NOMO-1 treated with DMSO at 0.1 percent for 48 hours (cell line): ENCODE data around the gene OR6J1.
"Not testable (repeated sequence)": the region's sequence is repeated elsewhere in the genome, so short reads cannot be mapped to it uniquely, and the experiment has no call there.

Experiments
- DNase-seq: peaks from one replicate; lab custom pipeline; 2025; ENCODE audit not compliant: unreplicated experiment; lab: John Stamatoyannopoulos, UW

Gene OR6J1

DNA sequence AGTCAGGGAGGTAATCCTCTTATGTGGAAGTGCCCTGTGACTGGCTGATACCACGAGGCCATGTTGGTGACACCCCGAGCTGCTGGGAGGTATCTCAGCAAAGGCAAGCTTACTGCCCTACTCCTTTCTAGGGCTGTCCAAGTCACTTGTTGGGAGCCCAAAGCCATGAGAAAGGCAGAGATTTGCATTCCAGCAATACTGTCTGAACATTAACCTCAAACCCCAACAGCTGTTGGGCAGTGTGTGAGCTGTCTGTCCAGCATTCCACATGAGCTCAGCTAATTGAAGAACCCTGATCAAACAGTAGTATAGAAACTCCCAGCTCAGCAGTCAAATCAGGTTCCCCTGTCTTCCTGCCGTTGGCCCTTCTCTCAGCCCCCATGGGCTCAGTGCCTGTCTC lies 36.9 kb downstream of the OR6J1 start:
- no peak for DNase-seq

DNA sequence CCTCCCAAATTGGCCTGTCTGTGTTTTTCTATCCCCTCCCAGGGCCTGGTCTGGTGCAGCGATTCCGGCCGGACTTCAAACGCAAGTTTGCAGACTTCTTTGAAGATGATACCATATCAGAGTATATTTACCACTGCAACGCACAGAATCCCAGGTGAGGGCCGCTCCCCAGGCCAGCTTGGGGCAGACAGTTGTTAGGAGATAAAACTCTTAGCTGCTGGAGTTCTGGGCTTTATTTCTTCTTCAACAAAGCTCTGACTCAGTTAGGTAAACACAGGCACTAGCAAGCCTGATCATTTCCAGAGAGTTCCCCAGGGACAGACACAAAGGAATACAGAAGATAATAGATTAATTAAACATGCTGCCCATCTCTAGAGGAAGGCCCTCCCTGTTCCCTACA lies 37.8 kb downstream of the OR6J1 start:
- no peak for DNase-seq

DNA sequence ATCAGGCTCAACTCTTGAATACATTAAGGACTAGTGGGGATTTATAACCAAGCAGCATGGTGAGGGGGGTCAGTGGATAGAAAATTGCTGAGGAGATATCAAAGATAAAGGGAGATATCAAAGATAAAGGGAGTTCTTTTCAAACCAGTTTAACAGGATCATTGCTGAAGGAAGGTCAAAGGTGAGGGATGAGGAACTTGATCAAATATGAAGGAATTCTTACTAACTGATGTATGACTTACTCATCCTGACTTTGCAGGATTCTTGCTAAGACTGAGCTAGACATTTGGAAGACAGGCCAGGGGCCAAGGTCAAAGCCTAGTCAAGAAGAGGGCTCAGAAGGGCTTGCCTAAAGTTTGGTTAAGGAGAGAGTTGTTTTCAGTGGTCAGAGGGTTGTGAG lies 41.3 kb downstream of the OR6J1 start:
- DNase-seq = no peak

DNA sequence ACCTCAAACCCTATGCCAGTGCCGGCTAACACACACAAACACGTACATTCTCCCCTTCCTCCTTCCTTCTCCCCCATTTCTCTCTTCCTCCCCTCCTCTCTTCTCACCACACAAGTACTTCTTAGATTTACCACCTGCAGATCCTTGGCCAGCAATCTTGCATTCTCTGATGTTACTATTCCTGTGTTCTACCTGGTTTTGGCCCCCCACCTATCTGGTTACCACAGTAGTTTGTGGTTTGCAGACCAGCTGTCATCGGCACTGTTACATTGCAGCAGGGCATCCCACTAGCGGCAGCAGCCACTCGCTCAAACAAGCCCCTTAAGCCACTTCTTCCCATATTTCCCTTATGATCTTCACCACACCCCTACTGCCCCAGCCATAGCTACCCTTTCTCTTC lies 42.2 kb downstream of the OR6J1 start:
- no peak for DNase-seq

DNA sequence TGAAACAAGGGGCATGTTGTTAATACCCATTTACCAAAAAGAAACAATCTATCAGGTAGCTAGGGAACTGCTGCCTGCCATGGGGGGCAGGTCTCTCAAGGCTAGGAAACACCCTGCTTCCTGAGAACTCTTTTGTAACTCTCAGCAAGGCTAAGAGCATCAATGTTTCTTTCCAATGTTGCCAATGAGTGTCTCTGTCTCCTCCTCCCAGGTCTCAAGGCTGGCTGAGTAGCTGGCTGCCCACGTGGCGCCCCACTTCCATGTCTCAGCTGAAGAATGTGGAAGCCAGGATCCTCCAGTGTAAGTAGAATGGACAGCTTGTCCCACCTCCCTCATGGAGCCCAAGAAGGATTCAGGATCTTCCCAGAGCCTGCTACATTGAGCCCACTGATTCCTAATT lies 42.7 kb downstream of the OR6J1 start:
- no peak for DNase-seq

DNA sequence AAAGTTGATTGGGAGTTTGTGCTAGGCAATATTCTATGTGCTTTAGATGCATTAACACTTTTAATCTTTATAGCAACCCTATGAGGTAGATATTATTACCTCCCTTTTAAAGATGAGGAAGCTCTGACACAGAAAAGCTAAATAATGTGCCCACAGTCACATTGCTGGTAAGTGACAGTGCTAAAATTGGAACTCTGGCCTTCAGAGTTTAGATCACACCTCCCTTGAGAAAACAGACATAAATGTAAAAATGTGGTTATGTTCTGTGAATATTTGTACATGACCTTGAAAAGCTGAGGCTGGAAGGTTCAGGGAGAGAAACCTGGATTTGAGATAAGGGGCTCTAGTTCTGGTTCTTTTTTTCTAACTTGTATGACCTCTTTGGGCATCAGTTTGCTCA lies 44.1 kb downstream of the OR6J1 start:
- DNase-seq = peak; percentile 6

DNA sequence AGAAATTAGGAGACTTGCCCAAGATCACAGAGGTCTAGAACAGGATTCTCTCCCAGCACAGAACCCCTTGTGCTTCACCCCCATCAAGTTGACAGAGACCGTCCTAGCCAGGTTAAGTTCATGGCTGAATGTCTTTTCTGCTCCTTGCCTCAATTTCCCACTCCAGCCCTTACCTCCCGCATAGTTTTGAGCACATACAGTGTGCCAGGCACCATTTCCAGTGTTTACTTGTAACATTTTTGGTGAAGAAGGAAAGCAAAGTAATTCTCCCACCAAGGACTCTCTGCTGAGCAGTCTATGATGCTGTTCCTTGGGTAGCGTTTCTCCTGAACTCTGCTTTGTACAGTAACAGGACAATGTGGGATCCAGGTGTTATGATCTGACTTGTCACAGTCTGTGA lies 44.8 kb downstream of the OR6J1 start:
- no peak for DNase-seq

DNA sequence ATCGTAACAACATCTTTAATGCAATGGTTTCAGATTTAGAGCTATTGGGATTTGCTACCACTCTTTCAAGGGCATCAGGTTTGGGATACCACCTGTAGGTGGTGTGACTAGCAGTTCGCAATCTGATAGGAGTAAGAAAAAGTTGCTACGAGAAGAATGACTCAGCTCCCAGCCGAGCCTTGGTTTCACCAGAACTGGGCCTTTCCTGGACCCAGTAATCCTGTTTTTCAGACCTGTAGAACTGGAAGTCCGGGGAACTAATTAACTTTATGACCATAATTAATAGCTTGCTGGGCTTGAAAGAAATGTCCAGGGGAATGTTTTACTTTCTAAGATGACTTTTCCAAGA lies 45.3 kb downstream of the OR6J1 start:
- peak; percentile 28 for DNase-seq

DNA sequence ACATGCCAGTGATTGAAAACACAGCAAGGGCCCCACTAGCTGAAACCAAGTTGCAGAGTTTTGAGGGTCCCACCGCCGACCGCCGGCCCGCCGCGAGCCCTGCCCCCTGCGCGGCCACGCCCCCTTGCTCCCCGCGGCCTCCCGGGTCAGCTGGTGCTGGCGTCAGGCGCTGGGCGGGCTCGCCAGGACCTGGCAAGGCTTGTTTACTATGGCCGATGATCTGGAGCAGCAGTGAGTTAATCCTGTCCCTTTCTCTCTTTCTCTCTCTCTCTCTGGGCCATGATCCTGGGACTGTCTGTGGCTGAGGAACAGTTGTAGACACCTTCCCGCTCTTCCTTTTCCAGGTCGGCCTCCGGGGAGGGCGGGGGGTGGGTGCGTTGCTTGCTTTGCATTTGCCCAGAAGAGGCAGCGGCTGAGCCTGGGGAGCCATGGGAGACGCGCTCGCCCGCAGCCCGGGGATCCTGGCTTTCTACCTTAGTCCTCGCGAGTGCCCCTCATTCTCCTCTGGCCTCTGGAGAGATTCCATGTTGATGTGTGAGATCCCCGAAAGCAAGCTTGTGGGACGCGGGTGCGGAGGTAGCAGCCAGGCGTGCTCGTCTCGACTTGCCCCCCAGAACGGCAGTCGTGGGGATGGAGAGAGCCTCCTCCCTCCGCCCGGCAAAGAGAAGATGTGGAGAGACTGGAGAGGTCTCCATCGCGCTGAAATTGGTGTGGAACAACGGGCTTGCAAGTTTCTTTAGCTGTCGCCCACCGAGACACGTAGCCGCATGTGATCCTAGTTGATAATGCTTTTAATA lies 45.9 kb downstream of the OR6J1 start, which contains the start of gene ABHD4:
ABHD4 (plus strand) TSS at position 202 of the 797 bp plus-strand sequence; CDS start at position 209, 7 bp downstream.
- DNase-seq = peak; percentile 39

DNA sequence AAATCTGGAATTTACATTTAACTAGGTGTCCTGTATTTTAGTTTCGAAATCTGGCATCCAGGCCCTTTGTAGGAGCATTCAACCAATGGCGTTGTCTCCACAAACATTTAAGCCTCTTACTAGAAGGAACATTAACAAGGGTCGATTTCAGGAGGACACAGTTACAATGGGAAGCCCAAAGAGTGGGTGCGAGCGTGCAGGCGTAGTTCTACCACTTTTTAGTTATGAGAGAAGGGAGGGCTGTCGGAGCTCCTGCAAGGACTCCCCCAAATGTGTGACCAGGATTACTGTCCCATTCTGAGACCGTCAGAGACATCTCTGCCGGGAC lies 46.4 kb downstream of the OR6J1 start:
- DNase-seq = no peak

DNA sequence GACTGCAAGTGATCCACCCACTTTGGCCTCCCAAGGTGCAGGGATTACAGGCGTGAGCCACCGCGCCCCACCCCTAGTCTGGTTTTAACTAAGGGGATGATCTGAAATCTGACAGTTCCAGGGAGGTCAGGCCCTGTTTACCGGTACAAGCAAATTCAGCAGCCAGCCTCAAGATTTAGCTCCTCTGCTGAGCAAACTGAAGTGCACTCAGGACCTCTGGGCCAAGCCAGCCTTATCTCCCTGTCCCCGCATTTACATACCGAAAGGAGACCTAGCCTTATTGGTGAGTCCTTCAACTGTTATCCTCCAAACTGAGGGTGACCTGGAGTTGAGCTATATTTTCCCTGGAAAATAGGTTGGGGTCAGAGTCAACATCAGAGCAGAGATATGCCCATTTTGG lies 46.9 kb downstream of the OR6J1 start:
- no peak for DNase-seq

DNA sequence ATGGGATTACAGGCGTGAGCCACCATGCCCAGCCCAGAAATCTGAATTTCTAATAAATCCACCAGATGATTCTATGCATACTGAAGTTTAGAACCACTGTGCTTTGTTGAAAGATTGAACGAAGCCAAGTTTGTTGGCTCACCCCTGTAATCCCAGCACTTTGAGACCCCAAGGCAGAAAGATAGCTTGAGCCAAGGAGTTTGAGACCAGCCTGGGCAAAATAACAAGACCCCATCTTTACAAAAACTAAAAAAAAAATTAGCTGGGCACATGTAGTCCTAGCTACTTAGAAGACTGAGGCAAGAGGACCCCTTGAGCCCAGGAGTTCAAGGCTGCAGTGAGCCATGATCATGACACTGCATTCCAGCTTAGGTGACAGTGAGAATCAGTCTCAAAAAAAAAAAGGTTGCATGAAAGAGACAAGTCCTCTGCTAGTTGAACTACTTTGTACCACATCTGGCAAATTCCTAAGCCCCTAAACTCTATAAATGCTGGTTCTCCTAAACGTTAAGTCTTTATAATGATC lies 47.7 kb downstream of the OR6J1 start:
- no peak for DNase-seq

DNA sequence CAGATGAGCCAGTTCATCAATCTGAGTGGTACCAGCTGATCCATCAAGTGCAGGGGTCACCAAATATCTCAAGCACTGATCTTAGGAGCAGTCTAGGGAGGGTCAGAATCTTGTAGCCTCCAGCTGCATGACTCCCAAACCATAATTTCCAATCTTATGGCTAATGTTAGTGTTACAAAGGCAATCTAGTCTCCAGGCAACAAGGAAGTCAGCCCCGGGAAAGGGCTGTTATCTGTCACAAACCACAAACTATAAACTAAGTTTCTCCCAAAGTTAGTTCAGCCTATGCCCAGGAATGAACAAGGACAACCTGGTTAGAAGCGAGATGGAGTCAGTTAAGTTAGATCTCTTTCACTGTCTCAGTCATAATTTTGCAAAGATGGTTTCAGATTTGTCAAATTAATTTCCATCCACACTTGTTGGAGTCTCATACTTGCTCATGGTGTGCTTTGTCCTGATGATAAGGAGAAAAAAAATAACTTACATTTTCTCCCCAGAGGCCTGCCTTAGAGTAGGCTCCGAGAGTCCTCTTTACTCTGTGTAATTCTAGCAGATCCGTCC lies 49.9 kb downstream of the OR6J1 start:
- DNase-seq = no peak

DNA sequence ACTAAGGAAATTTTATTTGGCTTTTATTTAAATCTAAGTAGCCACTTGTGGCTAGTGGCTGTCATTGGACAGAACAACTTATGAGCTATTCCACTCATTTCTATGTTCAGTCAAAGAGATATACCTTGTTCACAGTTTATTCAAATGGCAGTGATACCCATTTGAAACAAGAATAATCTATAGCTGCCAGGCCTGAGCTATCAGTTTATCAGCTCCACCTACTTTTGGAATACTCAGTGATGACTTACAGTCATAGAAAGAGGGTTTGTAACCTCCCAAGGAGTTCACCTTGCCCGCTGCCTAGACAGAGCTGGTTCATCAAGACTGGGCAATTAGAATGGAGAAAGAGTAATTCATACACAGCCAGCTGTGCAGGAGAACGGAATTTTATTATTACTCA lies 50.6 kb downstream of the OR6J1 start:
- DNase-seq = no peak

DNA sequence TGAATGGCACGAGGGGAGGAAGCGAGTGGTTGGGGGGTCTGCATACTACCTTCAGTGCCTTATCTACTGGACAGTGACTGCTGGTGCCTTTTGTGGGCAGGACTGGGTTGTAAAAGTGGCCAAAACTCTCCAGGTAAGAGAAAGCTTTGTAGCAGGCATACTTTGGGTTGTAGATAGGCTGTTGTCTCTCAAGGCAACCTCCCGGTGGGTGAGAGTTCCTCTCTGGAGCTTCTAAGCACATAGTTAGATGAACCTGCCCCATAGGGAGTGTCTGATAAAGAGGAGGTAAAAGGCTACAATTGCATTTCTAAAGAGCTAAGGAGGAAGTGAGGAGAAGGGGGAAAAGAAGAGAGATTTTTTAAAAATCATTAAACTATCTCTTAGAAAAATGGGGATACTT lies 51.0 kb downstream of the OR6J1 start:
- DNase-seq = no peak

DNA sequence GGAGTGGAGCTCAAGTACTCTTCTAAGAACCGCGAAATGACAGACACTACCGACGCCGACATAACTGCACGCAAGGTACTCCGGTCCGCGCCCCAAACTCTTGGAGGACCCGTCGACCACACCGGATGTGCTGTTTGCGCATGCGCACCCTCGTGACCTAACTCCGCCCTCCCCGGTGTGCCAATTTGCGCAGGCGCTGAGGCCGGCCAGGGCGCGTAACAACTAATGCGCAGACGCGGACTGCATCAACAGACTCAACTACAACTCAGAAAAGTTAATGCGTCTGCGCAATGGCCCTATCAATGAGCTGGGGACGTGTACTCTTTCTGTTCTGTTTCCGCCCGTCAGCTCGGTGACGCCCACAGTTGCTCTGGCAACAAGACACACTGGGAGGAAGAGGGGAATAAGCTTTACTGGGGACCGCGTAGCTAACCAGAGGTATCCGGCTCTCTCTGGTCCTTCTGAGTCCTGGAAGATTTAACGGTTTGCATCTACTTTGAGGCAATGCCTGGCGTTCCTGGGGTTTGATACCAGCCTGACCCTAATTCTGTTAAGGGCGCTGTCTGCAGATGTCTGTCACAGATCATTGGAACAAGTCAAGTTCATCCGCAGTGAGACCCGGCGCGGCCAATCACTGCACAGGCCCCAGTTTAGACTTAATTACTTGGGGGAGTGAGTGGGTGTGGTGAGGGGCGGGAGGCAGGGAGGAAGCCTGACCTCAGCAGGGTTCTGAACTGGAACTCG lies 54.9 kb downstream of the OR6J1 start, which contains the start of gene DAD1:
DAD1 (minus strand) TSS at position 129 of the 744 bp plus-strand sequence; CDS start at position 62, 67 bp downstream.
- DNase-seq = peak; percentile 99

DNA sequence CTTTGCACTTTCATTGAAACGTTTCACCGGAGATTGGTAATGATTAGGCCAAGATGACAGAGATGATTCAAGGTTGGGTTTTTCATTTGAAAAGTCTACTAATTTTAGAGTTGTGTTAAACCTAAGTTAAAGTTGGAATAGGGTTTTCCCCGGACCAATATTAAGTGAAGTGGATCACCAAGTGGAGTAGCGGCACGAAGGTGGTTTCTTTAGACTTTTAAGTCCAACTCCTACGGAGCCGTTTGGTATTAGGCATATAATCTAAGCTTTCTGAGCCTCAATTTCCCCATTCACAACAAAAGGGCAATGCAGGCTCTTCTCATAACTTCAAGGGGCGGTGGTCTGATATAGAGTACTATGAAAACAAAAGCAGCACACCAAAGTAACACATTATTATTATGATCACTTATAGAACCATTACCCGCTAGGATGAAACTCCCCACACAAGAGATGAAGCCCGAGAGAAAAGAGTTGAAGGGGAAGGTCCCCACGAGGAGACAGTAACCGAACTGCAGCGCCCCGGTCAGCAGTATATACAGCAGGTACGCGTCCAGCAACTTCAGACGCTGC lies 55.5 kb downstream of the OR6J1 start:
- no peak for DNase-seq

DNA sequence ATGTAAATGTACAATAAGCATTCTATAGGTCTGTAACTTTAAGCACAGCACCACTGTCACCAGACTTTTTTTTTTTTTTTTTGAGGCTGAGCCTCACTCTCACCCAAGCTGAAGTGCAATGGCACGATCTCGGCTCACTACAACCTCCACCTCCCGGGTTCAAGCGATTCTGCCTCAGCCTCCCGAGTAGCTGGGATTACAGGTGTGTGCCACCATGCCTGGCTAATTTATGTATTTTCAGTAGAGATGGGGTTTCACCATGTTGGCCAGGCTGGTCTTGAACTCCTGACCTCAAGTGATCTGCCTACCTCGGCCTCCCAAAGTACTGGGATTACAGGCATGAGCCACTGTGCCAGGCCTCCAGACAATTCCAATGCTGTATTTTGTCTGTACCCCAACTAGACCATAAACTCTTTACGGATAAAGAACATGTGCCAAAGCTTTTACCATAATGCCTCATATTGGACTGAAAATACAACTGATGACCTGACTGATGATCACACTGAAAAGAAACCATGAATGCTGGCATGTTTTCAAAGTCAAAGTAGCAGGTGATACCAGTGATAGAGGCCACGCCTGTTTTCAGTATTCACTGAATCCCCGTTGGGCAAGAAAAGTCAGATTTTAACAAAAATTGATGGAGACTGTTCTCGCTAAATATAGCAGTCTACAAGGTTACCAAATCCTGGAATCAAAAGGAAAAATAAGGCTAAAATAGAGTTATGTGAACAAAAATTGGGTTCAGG lies 56.3 kb downstream of the OR6J1 start:
- not testable (repeated sequence) for DNase-seq

DNA sequence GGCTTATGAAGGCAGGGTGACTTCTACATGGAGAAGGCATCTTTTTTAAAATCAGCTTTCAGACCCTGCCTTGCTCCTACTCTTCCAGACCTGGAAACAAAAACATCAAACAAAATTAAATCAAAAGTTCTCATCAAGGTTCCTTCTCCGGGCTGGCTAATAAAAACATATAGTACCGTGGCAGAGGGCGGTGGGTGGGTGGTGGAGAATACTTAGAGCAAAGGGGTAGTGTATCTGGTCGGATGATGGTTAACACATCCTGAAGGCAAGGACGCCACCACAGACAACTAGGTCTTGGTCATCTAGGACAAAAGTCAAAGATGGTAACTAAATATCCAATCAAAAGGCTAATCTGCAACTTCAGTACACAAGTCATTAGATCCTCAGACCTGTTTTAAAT lies 56.9 kb downstream of the OR6J1 start:
- DNase-seq = no peak

DNA sequence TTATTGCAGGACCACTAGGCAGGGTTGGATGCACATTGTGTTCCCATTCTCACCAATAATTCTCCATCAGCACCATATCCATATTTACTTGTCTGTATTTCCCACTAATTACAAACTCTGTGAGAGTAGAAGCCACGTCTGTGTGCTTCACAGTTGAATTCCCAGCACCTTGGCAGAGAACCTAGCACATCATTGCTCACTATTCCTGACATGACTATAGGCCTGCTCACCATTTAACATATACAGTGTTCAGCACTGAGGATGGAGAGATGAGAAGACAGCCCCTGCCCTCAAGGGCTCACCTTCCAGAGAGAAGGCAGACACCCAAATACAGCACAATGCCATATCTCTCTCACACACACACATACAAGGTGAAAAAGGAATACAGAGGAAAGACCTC lies 60.2 kb downstream of the OR6J1 start:
- DNase-seq = no peak
